HL-60 (cell line): Measurements from ENCODE around the gene SLC18A2.

Experiments
- DNase-seq, 2 experiments: peaks; one replicate each; pipeline ENCODE4 v3.0.0-alpha.2; 2010 to 2020; ENCODE audit warnings: low read depth in 1 of 2, low spot score in 1 of 2
- H3K27ac ChIP-seq: fragments of 250-450 bp; sonication (Bioruptor Pico); replicated peaks from 2 replicates; pipeline ENCODE4 v1.5.1; 2020; ENCODE audit warnings: mild to moderate bottlenecking, moderate library complexity
- H3K27me3 ChIP-seq: fragments of 250-450 bp; sonication (Bioruptor Pico); 2 replicates; pipeline ENCODE4 v1.5.1; 2021; ENCODE audit warnings: mild to moderate bottlenecking, moderate library complexity; ENCODE audit not compliant: insufficient read depth, poor library complexity, severe bottlenecking
- H3K4me3 ChIP-seq: replicated peaks from 2 replicates; pipeline ENCODE4 v1.5.1; 2011; ENCODE audit warnings: mild to moderate bottlenecking, control low read depth, low read length; ENCODE audit not compliant: insufficient read depth
- CTCF ChIP-seq: IDR thresholded peaks from one replicate; pipeline ENCODE4 v1.5.1; 2011; ENCODE audit warnings: low read length, control low read depth, inconsistent platforms; ENCODE audit not compliant: insufficient read depth
- GABPA ChIP-seq: IDR thresholded peaks from 2 replicates; pipeline ENCODE4 v1.6.1; 2012; ENCODE audit warnings: low read depth
- POLR2AphosphoS5 ChIP-seq: IDR thresholded peaks from 2 replicates; pipeline ENCODE4 v1.6.1; 2012; ENCODE audit warnings: low read depth
- SPI1 ChIP-seq: IDR thresholded peaks from 2 replicates; pipeline ENCODE4 v1.6.1; 2012; ENCODE audit warnings: low read depth, mild to moderate bottlenecking, borderline replicate concordance
- TF ChIP-seq, protein P1 (sequence below): IDR thresholded peaks from 2 replicates; pipeline ENCODE4 v1.6.1; 2012; ENCODE audit warnings: low read depth; ENCODE audit not compliant: insufficient replicate concordance

The SLC18A2 gene

DNA sequence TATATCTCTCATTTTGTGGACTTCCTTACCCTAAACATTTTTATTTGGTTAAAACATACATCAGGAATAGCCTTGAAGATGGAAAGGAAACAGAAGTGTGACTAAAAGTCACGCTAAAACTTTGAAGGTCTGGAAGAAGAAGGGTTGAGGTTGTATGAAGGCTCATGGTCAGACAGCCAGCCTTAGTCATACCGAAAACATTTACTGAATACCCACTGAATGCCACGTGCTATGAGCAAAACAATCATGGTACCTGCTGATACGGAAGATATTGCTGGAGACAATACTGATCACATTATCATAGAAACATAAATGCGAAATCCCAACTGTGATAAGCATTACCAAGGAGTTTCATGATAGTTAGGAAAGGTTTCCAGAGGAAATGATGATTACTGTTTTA lies 70.3 kb downstream of the SLC18A2 start:
- no peaks in the 10 kb centered on the region for H3K27me3 ChIP-seq
- no peak overlapping the region for H3K4me3 ChIP-seq
- TF ChIP-seq SPI1, result no peak
- TF ChIP-seq POLR2AphosphoS5, result no peak
- no peak for TF ChIP-seq GABPA
- TF ChIP-seq, protein P1, sequence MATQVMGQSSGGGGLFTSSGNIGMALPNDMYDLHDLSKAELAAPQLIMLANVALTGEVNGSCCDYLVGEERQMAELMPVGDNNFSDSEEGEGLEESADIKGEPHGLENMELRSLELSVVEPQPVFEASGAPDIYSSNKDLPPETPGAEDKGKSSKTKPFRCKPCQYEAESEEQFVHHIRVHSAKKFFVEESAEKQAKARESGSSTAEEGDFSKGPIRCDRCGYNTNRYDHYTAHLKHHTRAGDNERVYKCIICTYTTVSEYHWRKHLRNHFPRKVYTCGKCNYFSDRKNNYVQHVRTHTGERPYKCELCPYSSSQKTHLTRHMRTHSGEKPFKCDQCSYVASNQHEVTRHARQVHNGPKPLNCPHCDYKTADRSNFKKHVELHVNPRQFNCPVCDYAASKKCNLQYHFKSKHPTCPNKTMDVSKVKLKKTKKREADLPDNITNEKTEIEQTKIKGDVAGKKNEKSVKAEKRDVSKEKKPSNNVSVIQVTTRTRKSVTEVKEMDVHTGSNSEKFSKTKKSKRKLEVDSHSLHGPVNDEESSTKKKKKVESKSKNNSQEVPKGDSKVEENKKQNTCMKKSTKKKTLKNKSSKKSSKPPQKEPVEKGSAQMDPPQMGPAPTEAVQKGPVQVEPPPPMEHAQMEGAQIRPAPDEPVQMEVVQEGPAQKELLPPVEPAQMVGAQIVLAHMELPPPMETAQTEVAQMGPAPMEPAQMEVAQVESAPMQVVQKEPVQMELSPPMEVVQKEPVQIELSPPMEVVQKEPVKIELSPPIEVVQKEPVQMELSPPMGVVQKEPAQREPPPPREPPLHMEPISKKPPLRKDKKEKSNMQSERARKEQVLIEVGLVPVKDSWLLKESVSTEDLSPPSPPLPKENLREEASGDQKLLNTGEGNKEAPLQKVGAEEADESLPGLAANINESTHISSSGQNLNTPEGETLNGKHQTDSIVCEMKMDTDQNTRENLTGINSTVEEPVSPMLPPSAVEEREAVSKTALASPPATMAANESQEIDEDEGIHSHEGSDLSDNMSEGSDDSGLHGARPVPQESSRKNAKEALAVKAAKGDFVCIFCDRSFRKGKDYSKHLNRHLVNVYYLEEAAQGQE, result no peak
- TF ChIP-seq CTCF, result no peak
- DNase-seq, result no peak
- H3K27ac ChIP-seq, result no peak overlapping the region

GRCh38 chr10:117312430-117312829 lies 71.5 kb downstream of the SLC18A2 start:
- Histone ChIP-seq H3K4me3 (no peak overlapping the region), H3K27me3 (no peaks in the 10 kb centered on the region), H3K27ac (no peak overlapping the region)
- DNase-seq, result no peak
- TF ChIP-seq CTCF (no peak), SPI1 (no peak), POLR2AphosphoS5 (no peak), GABPA (no peak)
- TF ChIP-seq, protein P1, result no peak

GRCh38 chr10:117313641-117314040 lies 72.7 kb downstream of the SLC18A2 start:
- TF ChIP-seq, protein P1, result no peak
- TF ChIP-seq GABPA (no peak), SPI1 (no peak), POLR2AphosphoS5 (no peak), CTCF (no peak)
- DNase-seq, result no peak
- no peak overlapping the region for H3K27ac ChIP-seq
- H3K27me3 ChIP-seq, result no peaks in the 10 kb centered on the region
- H3K4me3 ChIP-seq, result no peak overlapping the region
